ENCODE results near the gene OMD. TPM values are rescaled to one million over a fixed set of nuclear protein-coding genes. Genes with fewer than 3 reads are reported as not detected.

Gene OMD
- total RNA-seq, 1 experiment from 2014 or later: not detected

GRCh38 chr9:92380603-92381002, 43.7 kb downstream of the OMD start:
- ChIA-PET CTCF (no interaction called here), POLR2A (no interaction called here), RAD21 (ENCODE audit: low non-redundant PET in 1 of 2, low total read pairs in 2 of 2, uncharacterized antibody in 2 of 2, unreplicated experiment in 2 of 2) (no interaction called here)
- H3K4me2 ChIP-seq (ENCODE audit: low read length): no peak overlapping the region
- no peak overlapping the region for H3K9ac ChIP-seq (ENCODE audit: low read length)
- H3K36me3 ChIP-seq (ENCODE audit: control insufficient read depth in 1 of 2, insufficient read depth in 2 of 2, low read length in 2 of 2): no peaks in the 10 kb centered on the region
- no peak overlapping the region for H3K27ac ChIP-seq (ENCODE audit: low read depth, low read length)
- no peaks in the 10 kb centered on the region for H4K20me1 ChIP-seq (ENCODE audit: insufficient read depth)
- no peaks in the 10 kb centered on the region for H3K9me2 ChIP-seq (ENCODE audit: insufficient read depth)
- DNase-seq (ENCODE audit: low read depth, low spot score) (no peak), ATAC-seq (no peak)
- no peak overlapping the region for H2AFZ ChIP-seq (ENCODE audit: low read depth, low read length, poor library complexity, severe bottlenecking)
- H3K79me2 ChIP-seq (ENCODE audit: insufficient read depth, low read length): no peaks in the 10 kb centered on the region
- H3K27me3 ChIP-seq (ENCODE audit: insufficient read depth, low read length): no peaks in the 10 kb centered on the region
- no TSS peak for BruUV-seq (replicated peaks)
- H3K4me3 ChIP-seq (replicated peaks in 1 of 2; ENCODE audit: low read depth in 1 of 2, low read length in 2 of 2): no peak overlapping the region
- H3K9me3 ChIP-seq (ENCODE audit: control insufficient read depth in 1 of 2, insufficient read depth in 1 of 2, low read depth in 1 of 2, low read length in 2 of 2): no peaks in the 10 kb centered on the region
- intact Hi-C loops (cut with micrococcal nuclease): no loop called here
- peaks cover 0 to 2% of the 10 kb centered on the region in 2 experiments; a peak in 1 of 4 replicates for H3K4me1 ChIP-seq (ENCODE audit: control insufficient read depth in 1 of 2, insufficient read depth in 2 of 2, low read length in 2 of 2)
- no peak for TF ChIP-seq FOSL1 (IDR thresholded peaks at IDR 0.05; ENCODE audit: low read depth)
- no peak for TF ChIP-seq REST (IDR thresholded peaks at IDR 0.05; ENCODE audit: low read depth)
- TF ChIP-seq JUND (IDR thresholded peaks at IDR 0.05): no peak
- no peak for TF ChIP-seq ELF1 (IDR thresholded peaks at IDR 0.05; ENCODE audit: borderline replicate concordance, low read depth)
- no peak for TF ChIP-seq SIN3A (IDR thresholded peaks at IDR 0.05; ENCODE audit: low read depth)
- no peak for TF ChIP-seq EZH2 (IDR thresholded peaks at IDR 0.05)
- no peak for TF ChIP-seq SP1 (IDR thresholded peaks at IDR 0.05; ENCODE audit: low read depth)
- no peak for TF ChIP-seq SRF (IDR thresholded peaks at IDR 0.05; ENCODE audit: low read depth)
- TF ChIP-seq POLR2AphosphoS5 (IDR thresholded peaks at IDR 0.05; ENCODE audit: low read depth, low read length): no peak
- TF ChIP-seq CBX3 (IDR thresholded peaks at IDR 0.05; ENCODE audit: low read depth): no peak
- no peak for TF ChIP-seq RAD21 (IDR thresholded peaks at IDR 0.05; ENCODE audit: low read depth)
- TF ChIP-seq MAX (IDR thresholded peaks at IDR 0.05): no peak
